NCI-H2227 treated with DMSO at 0.1 percent for 48 hours (cell line): Measurements from ENCODE around the gene PDE4A.
"Not testable (repeated sequence)": the region's sequence is repeated elsewhere in the genome, so short reads cannot be mapped to it uniquely, and the experiment has no call there.

ENCODE experiments used
- DNase-seq: peaks from one replicate; lab custom pipeline; 2025; lab: John Stamatoyannopoulos, UW

Gene PDE4A

GRCh38 chr19:10424011-10424637 is 3.8 kb downstream of the PDE4A start:
- DNase-seq: peak; percentile 31

DNA sequence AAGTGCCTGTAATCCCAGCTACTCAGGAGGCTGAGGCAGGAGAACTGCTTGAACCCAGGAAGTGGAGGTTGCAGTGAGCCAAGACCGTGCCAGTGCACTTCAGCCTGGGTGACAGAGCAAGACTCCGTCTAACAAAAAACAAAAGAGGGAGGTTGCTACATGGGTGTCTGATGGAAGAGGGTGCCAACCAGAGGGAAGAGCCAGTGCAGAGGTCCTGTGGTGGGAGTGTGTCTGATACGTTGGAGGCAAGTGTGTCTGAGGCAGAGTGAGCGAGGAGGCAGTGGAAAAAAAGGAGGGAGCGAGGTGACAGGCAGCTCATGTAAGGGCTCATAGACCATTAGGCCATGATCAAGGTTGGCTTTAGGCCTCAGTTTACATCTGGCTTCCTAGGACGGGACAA is 6.8 kb downstream of the PDE4A start:
- DNase-seq: no peak

DNA sequence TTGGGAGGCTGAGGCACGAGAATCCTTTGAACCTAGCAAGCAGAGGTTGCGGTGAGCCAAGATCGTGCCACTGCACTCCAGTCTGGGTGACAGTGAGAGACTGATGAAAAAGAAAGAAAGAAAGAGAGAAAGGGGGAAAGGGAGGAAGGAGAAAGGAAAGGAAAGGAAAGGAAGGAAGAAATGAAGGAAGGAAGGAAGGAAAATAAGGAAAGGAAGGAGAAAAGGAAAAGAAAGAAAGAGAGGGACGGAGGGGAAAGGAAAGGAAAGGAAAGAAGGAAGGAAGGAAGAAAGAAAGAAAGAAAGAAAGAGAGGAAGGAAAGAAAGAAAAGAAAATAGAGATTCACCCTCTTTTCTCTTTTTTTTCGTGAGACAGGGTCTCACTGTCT is 8.7 kb downstream of the PDE4A start:
- no peak for DNase-seq

DNA sequence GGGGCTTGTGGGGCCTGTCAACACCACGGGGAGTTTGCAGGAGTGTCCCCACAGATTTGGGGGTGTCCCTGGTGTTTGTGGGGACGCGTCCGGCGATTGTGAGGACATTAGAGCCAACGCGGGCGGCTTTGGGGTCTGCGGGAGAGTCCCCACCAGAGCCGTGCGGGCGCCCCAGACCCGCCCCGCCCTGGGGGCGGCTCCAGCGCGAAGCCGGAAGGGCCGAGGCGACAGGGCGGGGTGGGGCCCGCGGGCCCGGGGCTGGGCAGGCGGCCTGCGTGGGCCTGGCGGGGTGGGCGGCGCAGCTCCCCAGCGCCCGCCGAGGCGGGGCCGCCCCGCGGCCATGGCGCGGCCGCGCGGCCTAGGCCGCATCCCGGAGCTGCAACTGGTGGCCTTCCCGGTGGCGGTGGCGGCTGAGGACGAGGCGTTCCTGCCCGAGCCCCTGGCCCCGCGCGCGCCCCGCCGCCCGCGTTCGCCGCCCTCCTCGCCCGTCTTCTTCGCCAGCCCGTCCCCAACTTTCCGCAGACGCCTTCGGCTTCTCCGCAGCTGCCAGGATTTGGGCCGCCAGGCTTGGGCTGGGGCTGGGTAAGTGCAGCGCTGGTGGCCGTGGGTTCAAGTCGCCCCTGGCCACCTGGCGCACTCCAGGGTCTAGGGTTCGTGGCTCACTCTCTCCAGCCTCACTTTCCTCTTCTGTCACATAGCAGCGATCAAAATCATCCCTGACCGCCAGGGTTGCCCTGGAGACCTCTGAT is 10.3 kb downstream of the PDE4A start:
- no peak for DNase-seq

GRCh38 chr19:10431254-10431942 is 11.1 kb downstream of the PDE4A start:
- no peak for DNase-seq

- no peak for DNase-seq
Observed at GRCh38 chr19:10431943-10432735, 11.8 kb downstream of the PDE4A start.

GRCh38 chr19:10432736-10433130 is 12.4 kb downstream of the PDE4A start:
- DNase-seq: no peak

DNA sequence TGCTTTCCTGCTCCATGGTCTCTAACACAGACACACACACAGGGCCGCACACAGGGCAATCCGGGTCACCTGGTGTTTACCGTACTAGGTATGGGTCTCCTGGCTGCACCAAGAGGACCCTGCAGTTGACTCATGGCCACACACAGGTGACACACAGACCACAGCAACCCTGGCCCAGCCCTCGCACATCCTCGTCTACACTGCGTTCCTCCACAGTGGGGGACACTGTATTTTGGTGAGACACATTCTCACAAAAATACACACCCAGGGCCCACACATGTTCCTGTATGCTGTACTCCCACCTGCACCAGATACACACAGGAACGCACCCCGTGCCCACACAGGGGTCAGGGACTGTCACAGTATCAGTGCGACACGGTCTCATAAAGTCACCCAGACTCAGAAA is 12.8 kb downstream of the PDE4A start:
- no peak for DNase-seq

DNA sequence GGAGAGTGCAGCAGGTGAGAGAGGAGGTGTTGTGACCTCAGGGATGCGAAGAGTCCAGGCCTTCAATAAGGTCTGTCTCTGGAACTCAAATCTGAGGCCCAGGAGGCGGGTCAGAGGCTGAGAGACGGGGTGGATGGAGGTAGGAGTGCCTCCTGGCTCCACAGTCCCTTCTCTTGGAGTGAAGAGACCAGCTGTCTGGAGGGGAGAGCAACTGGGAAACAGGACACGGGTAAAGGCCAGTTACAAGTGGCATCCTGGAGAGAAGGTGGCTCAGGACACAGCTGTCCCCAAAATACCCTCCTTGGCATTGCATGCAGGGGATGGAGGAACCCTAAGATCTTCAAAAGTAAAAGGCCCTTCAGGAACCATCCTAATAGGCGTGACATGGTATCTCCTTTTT is 19.2 kb downstream of the PDE4A start:
- DNase-seq: no peak

DNA sequence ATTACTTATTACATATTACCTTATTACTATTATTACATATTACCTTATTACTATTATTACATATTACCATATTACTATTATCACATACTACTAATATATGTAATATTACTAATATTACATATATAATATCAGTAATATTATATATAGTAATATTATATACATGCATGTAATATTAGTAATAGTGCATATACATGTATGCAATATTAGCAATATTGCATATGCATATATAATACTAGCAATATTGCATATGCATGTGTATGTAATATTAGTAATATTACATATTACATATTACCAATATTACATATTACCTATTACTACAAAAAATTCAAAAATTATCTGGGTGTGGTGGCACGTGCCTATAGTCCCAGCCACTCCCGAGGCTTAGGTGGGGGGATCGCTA is 22.4 kb downstream of the PDE4A start:
- DNase-seq: no peak

- no peak for DNase-seq
Observed at GRCh38 chr19:10449037-10449436, 28.7 kb downstream of the PDE4A start.

GRCh38 chr19:10450191-10450852 is 30.0 kb downstream of the PDE4A start:
- no peak for DNase-seq

- DNase-seq: no peak
Observed at GRCh38 chr19:10450853-10451609, 30.7 kb downstream of the PDE4A start.

GRCh38 chr19:10452726-10453618 is 32.6 kb downstream of the PDE4A start:
- no peak for DNase-seq

- DNase-seq: no peak
Observed at GRCh38 chr19:10453852-10454251, 33.5 kb downstream of the PDE4A start.

GRCh38 chr19:10454267-10454666 is 33.9 kb downstream of the PDE4A start:
- peak; percentile 19 for DNase-seq

- not testable (repeated sequence) for DNase-seq
Observed at GRCh38 chr19:10458733-10459132, 38.4 kb downstream of the PDE4A start.

GRCh38 chr19:10460714-10461046 is 40.3 kb downstream of the PDE4A start:
- no peak for DNase-seq

- DNase-seq: peak; percentile 75
Observed at GRCh38 chr19:10461047-10461949, 41.0 kb downstream of the PDE4A start.
